GM21423 (cell line): Measurements from ENCODE around the gene NUDT22.
A peak's percentile ranks its signal among the peaks of the same experiment; 100 is the strongest.

Source experiments
- ATAC-seq: cut with Tn5 transposase; IDR thresholded peaks from one replicate; pipeline ENCODE4 v1.9.1; 2021; ENCODE audit warnings: mild to moderate bottlenecking, moderate library complexity; ENCODE audit not compliant: unreplicated experiment

Gene NUDT22

DNA sequence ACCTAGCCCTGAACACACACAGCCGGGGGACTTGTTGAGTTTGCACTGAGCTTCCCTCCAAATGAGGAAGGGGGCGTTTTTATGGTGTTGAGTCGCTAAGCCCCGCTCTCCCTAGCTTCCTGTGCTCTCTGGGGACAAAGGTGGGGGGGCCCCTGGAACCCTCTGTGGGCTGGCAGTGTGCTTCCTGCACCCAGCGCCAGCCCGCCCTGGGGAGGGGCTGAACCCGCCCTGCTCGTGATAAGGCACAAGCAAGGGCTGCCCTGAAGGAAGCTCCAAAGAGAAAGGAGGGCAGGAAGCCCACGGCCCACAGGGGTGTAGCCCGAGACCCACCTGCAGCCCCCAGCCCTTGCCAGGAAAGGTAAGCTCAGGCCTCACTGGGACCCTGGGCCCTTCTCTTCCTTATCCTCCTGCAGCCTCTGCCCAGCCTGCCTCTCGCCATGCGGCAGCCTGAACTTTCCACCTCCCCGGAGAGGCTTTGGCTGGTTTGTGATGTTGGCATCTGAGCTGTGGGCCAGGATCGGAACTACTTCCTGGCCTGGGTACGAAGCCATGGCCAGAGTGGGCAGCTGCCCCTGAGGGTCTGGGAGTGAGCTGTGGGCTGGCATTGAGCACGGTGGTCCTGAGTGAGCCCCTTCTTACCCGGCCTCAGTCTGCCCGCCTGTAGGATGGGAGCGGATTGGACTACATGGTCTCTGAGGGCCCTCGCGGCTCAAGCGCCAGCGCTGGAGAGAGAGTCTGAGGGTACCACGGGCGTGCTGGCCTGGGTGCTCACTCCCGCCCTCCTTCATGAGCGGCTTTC, 19.4 kb upstream of the NUDT22 start, which contains the start of gene FERMT3:
TSS of gene FERMT3 (plus strand) at position 265 of the 799 bp plus-strand sequence. CDS start 644 bp downstream, outside the sequence.
- peak; percentile 50 for ATAC-seq

DNA sequence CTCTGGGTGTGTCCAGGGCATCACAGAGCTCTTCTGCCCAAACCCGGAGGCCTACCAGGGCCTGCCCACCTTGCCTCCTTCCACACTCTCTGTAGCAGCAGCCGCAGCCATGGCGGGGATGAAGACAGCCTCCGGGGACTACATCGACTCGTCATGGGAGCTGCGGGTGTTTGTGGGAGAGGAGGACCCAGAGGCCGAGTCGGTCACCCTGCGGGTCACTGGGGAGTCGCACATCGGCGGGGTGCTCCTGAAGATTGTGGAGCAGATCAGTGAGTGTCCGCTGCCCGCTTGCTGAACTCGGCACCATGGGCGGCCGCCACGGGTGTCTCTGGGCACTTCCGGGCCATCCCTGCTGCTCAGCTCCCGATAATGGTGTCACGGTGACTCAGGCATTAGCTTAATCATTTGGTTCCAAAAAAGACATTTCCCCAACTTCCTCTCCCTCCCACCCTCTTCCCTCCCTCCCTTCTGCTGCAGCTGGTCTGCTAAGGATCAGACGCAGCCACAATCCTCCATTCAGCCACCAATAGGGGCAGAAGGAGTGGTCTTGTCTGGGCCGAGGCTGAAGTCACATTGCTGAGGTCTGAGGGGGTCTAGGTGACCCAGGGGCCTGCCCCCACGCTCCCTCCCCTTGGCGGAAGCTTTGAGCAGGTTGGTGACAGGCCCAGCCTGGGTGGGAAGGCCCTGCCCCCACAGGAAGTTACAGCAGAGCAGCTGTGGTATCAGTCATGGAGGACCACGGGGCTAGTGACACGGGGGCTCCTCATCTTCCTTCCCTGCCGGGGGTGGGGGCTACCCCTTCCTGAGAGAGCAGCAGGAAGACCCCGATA, 18.6 kb upstream of the NUDT22 start:
- ATAC-seq = peak; percentile 59

DNA sequence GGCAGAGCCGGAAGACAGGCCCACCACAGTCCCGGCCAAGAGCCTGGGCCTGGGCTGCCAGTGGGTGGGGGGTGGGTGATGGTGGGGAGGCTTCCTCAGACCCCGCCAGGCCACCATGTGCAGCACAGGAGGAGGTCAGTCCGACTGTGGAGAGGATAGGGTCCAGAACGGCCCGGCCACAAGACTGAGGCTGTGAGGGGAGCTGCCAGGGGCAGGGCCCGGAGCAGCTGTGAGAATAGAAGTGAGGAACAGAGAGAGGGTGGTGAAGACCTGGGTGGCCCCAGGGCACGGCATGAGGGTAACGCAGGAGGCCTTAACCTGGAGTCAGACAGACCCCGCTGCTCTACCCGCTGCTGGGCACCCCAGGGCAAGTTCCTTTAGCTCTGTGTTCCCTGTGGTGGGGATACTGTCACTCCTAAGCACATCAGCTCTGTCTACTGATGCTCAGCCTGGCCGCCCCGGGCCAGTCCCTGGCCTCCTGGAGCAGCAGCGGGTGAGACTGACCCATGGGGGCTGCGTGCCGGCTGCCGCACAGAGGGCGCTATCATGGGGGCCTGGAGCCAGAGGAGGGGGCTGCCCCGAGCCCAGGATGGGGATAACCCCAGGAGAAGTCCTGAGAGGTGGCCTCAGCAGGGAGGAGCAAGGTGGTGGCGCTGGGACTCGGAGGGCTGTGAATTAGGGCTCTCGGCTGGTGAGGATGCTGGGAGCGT, 17.8 kb upstream of the NUDT22 start:
- ATAC-seq = no peak

DNA sequence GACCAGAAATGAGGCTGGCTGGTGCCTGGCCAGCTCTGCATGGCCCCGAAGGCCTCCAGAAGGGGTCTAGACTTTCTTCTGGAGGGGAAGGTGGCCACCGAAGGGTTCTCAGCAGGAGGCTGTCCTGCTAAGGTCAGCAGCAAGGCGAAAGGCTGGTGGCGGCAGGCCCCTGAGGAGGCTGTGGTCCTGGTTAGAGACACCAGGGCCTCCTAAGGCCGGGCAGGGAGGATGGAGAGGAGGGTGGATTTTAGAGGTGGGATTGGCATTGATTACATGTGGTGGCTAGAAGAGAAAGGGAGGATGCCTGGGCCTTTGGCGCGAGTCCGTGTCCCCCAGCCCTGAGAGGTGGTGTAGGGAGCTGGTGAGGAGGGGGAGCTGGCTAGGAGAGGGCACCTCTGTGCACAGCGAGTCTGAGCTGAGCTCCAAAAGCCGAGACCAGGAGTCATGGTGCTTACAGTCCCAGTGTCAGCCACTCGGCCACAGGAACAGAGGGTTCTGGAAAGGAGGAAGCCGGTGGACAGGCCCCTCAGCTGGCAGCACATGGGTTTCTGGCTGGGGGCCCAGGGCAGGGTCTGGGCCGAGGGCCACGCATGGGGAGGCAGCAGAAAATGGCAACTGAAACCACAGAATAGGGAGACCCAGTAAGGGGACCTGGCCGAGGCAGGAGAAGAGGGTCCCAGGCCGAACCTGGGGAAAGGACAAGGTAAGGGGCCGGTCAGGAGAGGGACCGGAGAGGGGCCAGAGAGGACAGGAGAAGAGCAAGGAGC, 17.1 kb upstream of the NUDT22 start:
- no peak for ATAC-seq

DNA sequence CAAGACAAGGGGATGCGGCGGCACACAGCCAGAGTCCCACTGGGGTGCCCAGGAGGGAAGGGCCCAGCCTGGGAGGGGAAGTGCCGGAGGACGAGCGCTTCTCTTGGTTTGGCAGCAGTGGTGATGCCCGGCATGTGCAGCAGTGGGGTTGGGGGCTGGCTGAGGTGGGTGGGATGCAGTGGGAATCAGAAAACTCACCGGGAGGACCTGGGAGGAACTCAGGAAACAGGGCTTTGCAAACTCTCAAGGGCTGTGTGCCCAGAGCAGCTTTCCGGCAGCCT, 16.6 kb upstream of the NUDT22 start:
- no peak for ATAC-seq

DNA sequence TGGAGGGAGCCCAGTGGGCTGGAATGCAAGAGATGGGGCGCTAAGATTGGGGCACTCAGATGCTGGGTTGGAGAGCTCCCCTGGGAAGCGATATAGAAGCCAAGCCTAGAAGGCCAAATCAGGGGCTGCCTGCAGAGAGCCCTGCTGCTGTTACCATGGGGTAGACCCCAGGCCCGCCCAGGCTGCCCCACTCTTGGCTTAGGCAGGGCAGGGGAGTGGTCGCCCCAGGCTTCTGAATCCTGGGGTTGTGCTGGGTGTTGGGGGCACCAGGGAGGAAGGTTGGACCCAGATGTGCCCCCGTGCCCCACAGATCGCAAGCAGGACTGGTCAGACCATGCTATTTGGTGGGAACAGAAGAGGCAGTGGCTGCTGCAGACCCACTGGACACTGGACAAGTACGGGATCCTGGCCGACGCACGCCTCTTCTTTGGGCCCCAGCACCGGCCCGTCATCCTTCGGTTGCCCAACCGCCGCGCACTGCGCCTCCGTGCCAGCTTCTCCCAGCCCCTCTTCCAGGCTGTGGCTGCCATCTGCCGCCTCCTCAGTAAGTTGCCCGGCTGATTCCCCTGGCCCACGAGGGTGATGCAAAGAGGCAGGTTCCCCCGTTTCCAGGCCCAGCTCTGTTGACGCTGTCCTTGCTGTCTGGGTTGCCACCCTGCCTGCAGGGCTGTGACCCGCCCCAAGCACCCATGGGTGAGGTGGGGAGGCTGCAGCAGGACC, 15.6 kb upstream of the NUDT22 start:
- ATAC-seq = no peak

DNA sequence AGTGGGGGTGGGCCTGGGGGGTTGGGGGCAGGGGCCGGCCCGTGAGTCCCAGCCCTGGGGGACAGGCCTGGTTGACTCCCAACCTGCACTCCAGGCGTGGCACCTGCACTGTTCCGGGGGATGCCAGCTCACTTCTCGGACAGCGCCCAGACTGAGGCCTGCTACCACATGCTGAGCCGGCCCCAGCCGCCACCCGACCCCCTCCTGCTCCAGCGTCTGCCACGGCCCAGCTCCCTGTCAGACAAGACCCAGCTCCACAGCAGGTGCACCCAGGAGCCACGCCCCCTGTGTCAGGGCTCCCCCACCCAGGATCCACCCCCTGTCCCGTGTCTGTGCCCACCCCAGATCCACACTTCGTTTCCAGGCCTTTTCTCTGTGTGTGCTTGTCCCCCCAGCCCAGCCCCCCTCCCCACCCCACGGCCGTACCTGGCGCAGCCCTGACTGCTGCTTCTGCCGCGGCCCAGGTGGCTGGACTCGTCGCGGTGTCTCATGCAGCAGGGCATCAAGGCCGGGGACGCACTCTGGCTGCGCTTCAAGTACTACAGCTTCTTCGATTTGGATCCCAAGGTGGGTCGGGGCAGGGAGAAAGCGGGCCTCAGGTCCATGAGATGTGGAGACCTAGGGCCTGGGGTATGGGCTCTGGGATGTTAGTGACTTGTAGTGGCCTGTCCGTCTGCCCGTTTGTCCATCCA, 14.7 kb upstream of the NUDT22 start:
- no peak for ATAC-seq

DNA sequence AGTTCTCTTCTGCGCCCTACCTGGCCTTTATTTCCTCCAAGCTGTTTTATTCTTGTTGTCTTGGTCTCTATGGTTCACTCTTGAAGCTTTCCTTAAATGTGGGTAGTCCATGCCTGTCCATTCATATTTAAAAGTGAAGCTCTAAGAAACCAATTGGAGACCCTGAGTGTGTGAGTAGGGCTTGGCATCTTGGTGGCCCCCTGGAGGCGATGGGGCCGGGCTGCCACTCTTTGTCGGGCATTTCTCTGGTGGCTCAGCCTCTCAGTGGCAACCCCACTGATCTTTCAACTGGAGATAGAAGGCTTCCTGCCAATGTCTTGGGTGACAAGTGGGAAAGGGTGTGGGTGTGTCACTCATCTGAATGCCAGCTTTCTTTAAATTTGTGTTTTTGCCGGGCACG, 9.2 kb upstream of the NUDT22 start:
- ATAC-seq = no peak

DNA sequence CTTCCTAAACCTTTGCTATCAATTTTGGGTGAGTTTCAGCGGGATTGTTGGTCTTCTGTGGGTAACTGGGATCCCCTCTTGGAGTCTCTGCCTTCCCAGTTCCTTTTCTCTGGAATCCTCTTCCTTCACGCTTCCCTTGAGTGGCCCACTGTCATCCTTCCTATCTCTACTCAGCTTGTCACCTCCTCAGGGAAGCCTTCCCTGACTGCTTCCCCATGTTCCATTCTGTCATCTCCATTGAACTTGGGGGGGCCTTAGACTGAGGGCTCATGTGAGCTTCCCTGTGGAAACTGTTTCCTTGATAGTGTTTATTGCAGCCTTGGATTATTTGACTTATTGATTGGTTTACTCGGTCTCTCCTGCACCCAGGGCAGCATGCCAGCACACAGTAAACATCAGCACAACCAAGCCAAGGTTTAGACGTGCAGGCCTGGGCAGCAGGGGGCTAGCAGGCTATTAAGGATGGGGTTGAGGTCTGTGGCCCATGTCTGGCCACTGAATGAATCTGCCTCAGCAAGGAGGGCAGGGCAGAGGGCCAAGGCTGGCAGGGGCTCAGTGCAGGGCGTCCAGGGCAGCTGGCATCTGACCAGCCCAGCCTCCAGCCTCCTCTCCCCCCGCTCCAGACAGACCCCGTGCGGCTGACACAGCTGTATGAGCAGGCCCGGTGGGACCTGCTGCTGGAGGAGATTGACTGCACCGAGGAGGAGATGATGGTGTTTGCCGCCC, 7.3 kb upstream of the NUDT22 start:
- no peak for ATAC-seq

DNA sequence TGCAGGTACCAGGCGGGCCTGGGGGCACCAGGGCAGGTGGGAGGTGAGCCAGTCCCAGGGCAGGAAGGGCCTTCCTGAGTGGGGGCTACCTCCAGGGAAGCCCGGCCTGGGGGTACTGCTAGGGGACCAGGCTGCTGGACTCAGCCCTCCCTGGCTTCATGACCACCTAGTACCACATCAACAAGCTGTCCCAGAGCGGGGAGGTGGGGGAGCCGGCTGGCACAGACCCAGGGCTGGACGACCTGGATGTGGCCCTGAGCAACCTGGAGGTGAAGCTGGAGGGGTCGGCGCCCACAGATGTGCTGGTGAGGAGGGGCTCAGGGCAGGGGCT, 6.8 kb upstream of the NUDT22 start:
- no peak for ATAC-seq

DNA sequence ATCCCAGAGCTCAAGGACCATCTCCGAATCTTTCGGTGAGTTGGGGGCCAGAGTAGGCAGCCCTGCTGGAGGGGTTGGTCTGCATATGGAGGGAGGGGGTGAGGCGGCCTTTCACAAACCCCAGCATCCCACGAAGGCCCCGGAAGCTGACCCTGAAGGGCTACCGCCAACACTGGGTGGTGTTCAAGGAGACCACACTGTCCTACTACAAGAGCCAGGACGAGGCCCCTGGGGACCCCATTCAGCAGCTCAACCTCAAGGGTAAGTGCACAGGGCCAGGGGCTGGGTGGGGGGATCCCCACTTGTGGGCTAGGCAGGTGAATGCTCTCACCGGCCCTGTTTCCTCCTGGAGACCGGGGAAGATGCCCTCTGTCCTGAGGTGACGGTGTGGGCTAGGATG, 6.3 kb upstream of the NUDT22 start:
- ATAC-seq = no peak

DNA sequence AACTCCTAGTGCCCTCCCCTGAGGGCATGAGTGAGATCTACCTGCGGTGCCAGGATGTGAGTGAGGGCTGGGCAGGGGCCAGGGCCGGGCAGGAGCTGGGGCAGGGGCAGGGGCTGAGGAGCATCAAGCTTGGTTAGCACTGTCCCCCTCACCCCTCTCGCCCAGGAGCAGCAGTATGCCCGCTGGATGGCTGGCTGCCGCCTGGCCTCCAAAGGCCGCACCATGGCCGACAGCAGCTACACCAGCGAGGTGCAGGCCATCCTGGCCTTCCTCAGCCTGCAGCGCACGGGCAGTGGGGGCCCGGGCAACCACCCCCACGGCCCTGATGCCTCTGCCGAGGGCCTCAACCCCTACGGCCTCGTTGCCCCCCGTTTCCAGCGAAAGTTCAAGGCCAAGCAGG, 5.8 kb upstream of the NUDT22 start:
- no peak for ATAC-seq

DNA sequence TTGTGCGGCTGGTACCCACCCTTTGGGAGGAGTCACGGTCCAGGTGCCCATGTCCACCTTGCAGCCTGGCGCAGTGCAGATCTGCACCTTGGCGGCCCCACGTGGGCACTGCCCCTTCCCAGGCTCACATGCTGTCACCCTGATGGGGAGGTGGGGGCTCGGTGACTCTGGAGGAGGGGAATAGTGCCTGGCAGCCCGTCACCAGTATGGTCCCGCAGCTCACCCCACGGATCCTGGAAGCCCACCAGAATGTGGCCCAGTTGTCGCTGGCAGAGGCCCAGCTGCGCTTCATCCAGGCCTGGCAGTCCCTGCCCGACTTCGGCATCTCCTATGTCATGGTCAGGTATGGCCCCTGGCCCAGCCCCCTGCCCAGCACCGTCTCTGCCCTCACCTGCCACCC, 5.3 kb upstream of the NUDT22 start:
- no peak for ATAC-seq

DNA sequence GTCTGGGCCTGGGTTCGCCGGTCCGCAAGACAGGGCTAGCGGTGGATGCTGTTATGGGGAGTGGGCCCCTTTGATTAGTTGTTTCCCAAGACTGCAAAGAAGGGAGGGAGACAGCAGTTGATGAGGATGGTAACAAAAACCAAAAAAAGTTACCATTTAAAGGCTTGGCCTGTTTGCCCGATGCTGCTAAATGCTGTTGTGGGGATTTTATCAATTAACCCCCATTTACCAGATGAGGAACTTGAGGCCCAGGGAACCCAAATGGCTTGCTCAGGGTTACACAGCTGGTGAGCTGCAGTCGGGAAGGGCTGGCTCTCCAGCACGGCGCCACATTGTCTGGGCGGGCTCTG, 3.4 kb upstream of the NUDT22 start:
- ATAC-seq = no peak

DNA sequence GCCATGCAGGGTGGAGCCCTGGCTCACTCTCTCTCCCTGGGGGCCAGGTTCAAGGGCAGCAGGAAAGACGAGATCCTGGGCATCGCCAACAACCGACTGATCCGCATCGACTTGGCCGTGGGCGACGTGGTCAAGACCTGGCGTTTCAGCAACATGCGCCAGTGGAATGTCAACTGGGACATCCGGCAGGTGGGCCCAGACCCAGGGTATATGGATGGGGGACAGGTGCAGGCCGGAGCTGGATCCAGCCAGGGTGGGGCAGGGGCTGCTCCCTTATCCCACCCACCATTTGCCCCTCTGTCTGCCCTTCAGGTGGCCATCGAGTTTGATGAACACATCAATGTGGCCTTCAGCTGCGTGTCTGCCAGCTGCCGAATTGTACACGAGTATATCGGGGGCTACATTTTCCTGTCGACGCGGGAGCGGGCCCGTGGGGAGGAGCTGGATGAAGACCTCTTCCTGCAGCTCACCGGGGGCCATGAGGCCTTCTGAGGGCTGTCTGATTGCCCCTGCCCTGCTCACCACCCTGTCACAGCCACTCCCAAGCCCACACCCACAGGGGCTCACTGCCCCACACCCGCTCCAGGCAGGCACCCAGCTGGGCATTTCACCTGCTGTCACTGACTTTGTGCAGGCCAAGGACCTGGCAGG, 2.9 kb upstream of the NUDT22 start:
- ATAC-seq = no peak

DNA sequence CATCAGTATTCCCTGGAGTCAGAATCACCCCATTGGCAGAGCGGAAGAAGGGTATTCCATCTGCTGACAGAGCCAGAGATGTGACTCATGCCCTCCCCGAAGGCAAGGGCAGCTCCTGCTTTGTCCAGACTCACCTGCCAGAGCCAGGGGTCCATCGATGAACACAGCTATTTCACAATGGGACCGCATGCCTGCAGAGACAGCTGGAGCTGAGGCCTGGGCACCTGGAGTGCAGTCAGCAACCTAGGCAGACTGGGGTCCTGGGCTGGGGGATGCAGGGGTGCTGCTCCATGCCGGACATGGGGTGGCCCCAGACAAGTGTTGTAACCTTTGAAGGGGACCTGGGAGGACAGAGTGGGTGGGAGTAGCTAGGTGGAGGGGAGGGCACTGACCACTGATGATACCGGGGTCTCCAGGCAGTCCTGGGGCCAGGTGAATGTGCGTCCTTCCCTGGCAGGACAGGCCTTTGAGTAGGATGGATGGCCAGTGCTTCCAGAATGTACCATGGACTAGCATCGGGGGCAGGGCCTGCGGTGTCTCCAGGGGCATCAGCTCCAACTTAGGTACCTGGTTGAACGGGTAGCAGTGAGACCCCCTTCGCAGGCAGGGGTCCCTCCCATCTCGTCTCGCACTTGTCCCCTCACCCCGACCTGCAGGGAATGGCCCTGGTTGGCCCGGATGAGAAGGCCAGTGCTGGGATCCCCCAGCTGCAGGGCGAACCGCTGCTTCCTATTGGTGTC, 1.8 kb upstream of the NUDT22 start:
- ATAC-seq = no peak

DNA sequence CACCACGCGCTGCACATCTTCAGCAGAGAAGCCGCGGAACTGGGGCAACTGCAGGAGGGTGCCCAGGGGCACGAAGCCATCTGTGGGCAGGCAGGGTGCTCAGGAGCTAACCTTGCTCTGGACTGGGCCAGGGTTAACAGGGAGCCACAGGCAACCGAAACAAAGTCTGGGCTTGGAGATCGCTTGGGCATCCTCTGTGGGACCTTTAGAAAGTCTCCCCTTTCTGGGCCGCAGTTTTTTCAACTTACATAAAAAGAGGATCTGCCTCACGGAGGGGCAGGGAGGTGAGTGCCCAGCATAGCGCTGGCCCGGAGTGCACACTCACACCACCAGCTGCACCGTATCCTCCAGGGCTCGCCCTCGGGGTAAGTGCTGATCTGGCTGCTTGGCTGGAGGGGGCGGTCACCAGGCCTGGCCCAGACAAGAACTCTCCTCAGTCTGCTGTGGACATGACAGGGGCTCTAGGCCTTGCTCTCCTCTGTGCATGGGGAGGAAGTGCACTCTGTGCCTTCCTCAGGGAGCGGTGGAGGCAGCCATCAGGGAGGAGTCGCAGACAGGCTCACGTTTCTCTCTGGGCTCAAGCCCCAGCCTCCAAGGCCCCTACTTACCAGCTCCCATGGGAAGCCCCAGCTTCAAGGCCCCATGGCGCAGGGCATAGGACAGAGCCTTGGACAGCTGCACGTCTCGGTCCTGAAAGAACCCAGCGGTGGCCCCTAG, 1.0 kb upstream of the NUDT22 start:
- no peak for ATAC-seq
